Keratinocyte (primary cell): ENCODE data around the gene QRICH2. TPM values are rescaled to one million over a fixed set of nuclear protein-coding genes. Genes with fewer than 3 reads are reported as not detected.
"Not testable (repeated sequence)": the region's sequence is repeated elsewhere in the genome, so short reads cannot be mapped to it uniquely, and the experiment has no call there.

Source experiments
- DNase-seq: peaks from one replicate; pipeline ENCODE4 v3.0.0-alpha.2; 2011; ENCODE audit warnings: low read depth, missing footprints, low spot score
- FAIRE-seq: peaks from 2 replicates; lab custom pipeline; 2011; peaks lifted over from hg19 to GRCh38; lab: Jason Lieb, UNC
- H2AFZ ChIP-seq: 2 replicates; pipeline ENCODE4 v1.6.0; 2012; ENCODE audit warnings: low read length, control low read depth, inconsistent platforms; ENCODE audit not compliant: control insufficient read depth
- H3K27ac ChIP-seq: 2 replicates; pipeline ENCODE4 v1.5.1; 2011; ENCODE audit warnings: low read length; ENCODE audit not compliant: control insufficient read depth, insufficient read depth
- H3K27me3 ChIP-seq: 3 replicates; pipeline ENCODE4 v1.6.0; 2011; ENCODE audit warnings: low read length; ENCODE audit not compliant: control insufficient read depth, insufficient read depth; ENCODE audit errors: extremely low read depth
- H3K36me3 ChIP-seq, 2 experiments: 2 replicates in 1 of 2; 3 replicates in 1 of 2; pipeline ENCODE4 v1.5.1; 2011; ENCODE audit warnings: low read length in 2 of 2, mild to moderate bottlenecking in 1 of 2; ENCODE audit not compliant: control insufficient read depth in 2 of 2, insufficient read depth in 2 of 2; ENCODE audit errors: extremely low read depth in 1 of 2
- H3K4me1 ChIP-seq: 3 replicates; pipeline ENCODE4 v1.5.1; 2011; ENCODE audit warnings: low read length; ENCODE audit not compliant: control insufficient read depth, insufficient read depth; ENCODE audit errors: extremely low read depth
- H3K4me2 ChIP-seq: 3 replicates; pipeline ENCODE4 v1.6.0; 2011; ENCODE audit warnings: low read depth, low read length; ENCODE audit not compliant: control insufficient read depth, insufficient read depth; ENCODE audit errors: extremely low read depth
- H3K4me3 ChIP-seq, 3 experiments: fragments of 200-600 bp in 1 of 3; sonication (generic) in 1 of 3; 2 replicates in 2 of 3; 3 replicates in 1 of 3; pipeline ENCODE4 v1.5.1; 2011 to 2016; ENCODE audit warnings: low read length in 3 of 3, mild to moderate bottlenecking in 3 of 3, control low read depth in 2 of 3, inconsistent platforms in 1 of 3, low read depth in 1 of 3, mixed read lengths in 1 of 3, mixed run types in 1 of 3, moderate library complexity in 1 of 3; ENCODE audit not compliant: control insufficient read depth in 2 of 3, insufficient read depth in 2 of 3; ENCODE audit errors: extremely low read depth in 1 of 3
- H3K79me2 ChIP-seq: 2 replicates; pipeline ENCODE4 v1.6.0; 2012; ENCODE audit warnings: low read length; ENCODE audit not compliant: control insufficient read depth, insufficient read depth
- H3K9ac ChIP-seq: 3 replicates; pipeline ENCODE4 v1.6.0; 2011; ENCODE audit warnings: low read length; ENCODE audit not compliant: control insufficient read depth, insufficient read depth; ENCODE audit errors: extremely low read depth
- H3K9me1 ChIP-seq: 3 replicates; pipeline ENCODE4 v1.6.0; 2011; ENCODE audit warnings: low read length; ENCODE audit not compliant: control insufficient read depth, insufficient read depth; ENCODE audit errors: extremely low read depth
- H3K9me3 ChIP-seq: 2 replicates; pipeline ENCODE4 v1.5.1; 2012; ENCODE audit warnings: low read depth, low read length; ENCODE audit not compliant: control insufficient read depth
- H4K20me1 ChIP-seq: 3 replicates; pipeline ENCODE4 v1.6.0; 2011; ENCODE audit warnings: low read length; ENCODE audit not compliant: control insufficient read depth, insufficient read depth; ENCODE audit errors: extremely low read depth
- CTCF ChIP-seq, 3 experiments: IDR thresholded peaks in 1 of 3; conservative IDR thresholded peaks in 1 of 3; optimal IDR thresholded peaks in 1 of 3; 2 replicates in 2 of 3; 3 replicates in 1 of 3; pipeline versions ENCODE3 to v1.5.1; 2011; ENCODE audit warnings: low read length in 3 of 3, mild to moderate bottlenecking in 3 of 3, moderate library complexity in 2 of 3, control low read depth in 1 of 3, inconsistent platforms in 1 of 3; ENCODE audit not compliant: insufficient read depth in 2 of 3; ENCODE audit errors: extremely low read depth in 1 of 3
- EZH2 ChIP-seq: IDR thresholded peaks from one replicate; pipeline ENCODE4 v1.6.1; 2012; ENCODE audit warnings: inconsistent platforms, mild to moderate bottlenecking, low read length, moderate library complexity
- dilution Hi-C: fragments of 300-500 bp; cut with MboI; formaldehyde crosslinking; loops from one replicate; pipeline ENCODE4 v1.7.0; 2020; ENCODE audit warnings: low sequenced_read_pairs; ENCODE audit not compliant: extremely low pct_ligation_motif_present
- polyA plus RNA-seq, 5 experiments: library from polyadenylated mRNA; depleted of rRNA in 3 of 5; stranded (reverse) in 3 of 5; stranded (forward) in 1 of 5; unstranded in 1 of 5; fragments of >200 nt; gene quantifications; 1 replicate in 1 of 5; 2 replicates in 3 of 5; 3 replicates in 1 of 5; pipeline versions ENCODE4 v1.2.1 to v1.2.3, GENCODE V29; 2011 to 2012; ENCODE audit warnings: missing spikeins in 2 of 5, low read depth in 1 of 5, low replicate concordance in 1 of 5

The QRICH2 gene
- polyA plus RNA-seq, 1 donor (not counting 4 experiments of a cell fraction or from before 2014, with no cell fraction given) = 1.6 TPM

- Histone ChIP-seq H3K27me3 (no peaks in the 10 kb centered on the region), H4K20me1 (no peaks in the 10 kb centered on the region), H3K27ac (no peak overlapping the region), H3K9me1 (no peaks in the 10 kb centered on the region), H3K4me3 (no peak overlapping the region), H3K79me2 (peaks cover under 1% of the 10 kb centered on the region), H2AFZ (no peak overlapping the region), H3K9me3 (no peaks in the 10 kb centered on the region), H3K36me3 (no peaks in the 10 kb centered on the region), H3K4me2 (no peak overlapping the region), H3K4me1 (peaks cover 27% of the 10 kb centered on the region), H3K9ac (no peak overlapping the region)
- dilution Hi-C loops = no loop called here
- TF ChIP-seq CTCF (optimal IDR thresholded peaks at IDR 0.05 in 1 of 3, IDR thresholded peaks at IDR 0.05 in 1 of 3, conservative IDR thresholded peaks at IDR 0.05 in 1 of 3; ENCODE audit: extremely low read depth in 1 of 3, insufficient read depth in 2 of 3, low read length in 3 of 3) (no peak), EZH2 (no peak)
- FAIRE-seq (no peak), DNase-seq (no peak)
These were observed 47.4 kb downstream of the QRICH2 start for GRCh38 chr17:76260669-76261068.

GRCh38 chr17:76260220-76260619 lies 47.9 kb downstream of the QRICH2 start:
- H3K9me3 ChIP-seq = no peaks in the 10 kb centered on the region
- H3K4me3 ChIP-seq = no peak overlapping the region
- no peak overlapping the region for H3K9ac ChIP-seq
- H3K4me1 ChIP-seq = peaks cover 27% of the 10 kb centered on the region
- no peak for TF ChIP-seq EZH2
- TF ChIP-seq CTCF (optimal IDR thresholded peaks at IDR 0.05 in 1 of 3, IDR thresholded peaks at IDR 0.05 in 1 of 3, conservative IDR thresholded peaks at IDR 0.05 in 1 of 3; ENCODE audit: extremely low read depth in 1 of 3, insufficient read depth in 2 of 3, low read length in 3 of 3) = no peak
- H3K27ac ChIP-seq = no peak overlapping the region
- H3K79me2 ChIP-seq = no peaks in the 10 kb centered on the region
- H4K20me1 ChIP-seq = no peaks in the 10 kb centered on the region
- dilution Hi-C loops = no loop called here
- H3K4me2 ChIP-seq = no peak overlapping the region
- H3K9me1 ChIP-seq = no peaks in the 10 kb centered on the region
- DNase-seq (no peak), FAIRE-seq (no peak)
- no peak overlapping the region for H2AFZ ChIP-seq
- no peaks in the 10 kb centered on the region for H3K36me3 ChIP-seq
- no peaks in the 10 kb centered on the region for H3K27me3 ChIP-seq

- H3K27ac ChIP-seq, FAIRE-seq, H4K20me1 ChIP-seq, H3K79me2 ChIP-seq, H3K9ac ChIP-seq, H3K9me1 ChIP-seq, H3K4me3 ChIP-seq, H3K4me2 ChIP-seq, H3K27me3 ChIP-seq, H3K9me3 ChIP-seq, DNase-seq, dilution Hi-C loops, H3K36me3 ChIP-seq, H2AFZ ChIP-seq: not testable (repeated sequence)
- peaks cover 12% of the 10 kb centered on the region for H3K4me1 ChIP-seq
These were observed 51.5 kb downstream of the QRICH2 start for GRCh38 chr17:76256430-76257050.
